NT2/D1 (cell line): ENCODE data around the gene PLA2G6.

Experiments
- SUZ12 ChIP-seq: IDR thresholded peaks from 2 replicates; pipeline ENCODE4 v1.6.1; 2011; ENCODE audit not compliant: insufficient read length, insufficient read depth; ENCODE audit errors: extremely low read depth
- YY1 ChIP-seq: IDR thresholded peaks from 2 replicates; pipeline ENCODE4 v1.6.1; 2011; ENCODE audit not compliant: insufficient read length, insufficient read depth

DNA sequence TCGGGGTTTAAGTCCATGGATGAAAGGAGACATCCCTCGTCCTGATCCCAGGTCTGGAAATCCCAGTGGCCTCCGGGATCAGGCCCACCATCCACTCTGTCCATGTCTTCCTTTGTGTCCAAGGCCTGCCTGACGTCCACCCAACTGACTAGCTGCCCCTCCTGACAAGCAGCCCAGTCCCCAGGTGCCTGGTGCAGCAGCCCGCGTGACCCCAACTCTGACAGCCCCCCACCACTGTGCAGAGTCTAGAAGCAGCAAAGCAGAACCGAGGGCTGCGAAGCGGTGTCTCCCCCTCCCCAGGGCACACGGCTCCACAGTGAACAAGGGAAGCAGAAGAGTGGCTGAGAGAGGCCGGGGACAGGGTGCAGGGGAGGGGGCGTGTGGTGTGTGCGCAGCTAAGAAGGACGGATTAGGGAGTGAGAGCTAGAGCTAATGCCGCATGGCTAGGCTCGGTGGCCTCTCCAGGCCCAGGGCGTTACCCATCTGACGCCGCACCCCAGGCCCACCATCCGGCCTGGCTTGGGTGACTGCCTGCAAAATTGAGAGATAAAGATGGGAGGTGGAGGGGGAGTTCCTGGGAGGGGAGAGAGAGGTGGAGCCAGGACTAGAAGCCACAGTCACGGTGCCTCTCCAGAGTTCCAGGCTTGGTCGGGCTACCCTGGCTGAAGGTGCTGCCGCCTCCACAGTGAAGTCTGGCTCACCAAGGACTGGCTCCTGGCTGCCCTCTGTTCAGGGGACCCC lies 54.5 kb downstream of the PLA2G6 start:
- TF ChIP-seq YY1 (no peak), SUZ12 (no peak)
